Measurements from ENCODE around the gene FBXO11.
"Not testable (repeated sequence)": the region's sequence is repeated elsewhere in the genome, so short reads cannot be mapped to it uniquely, and the experiment has no call there.

- not testable (repeated sequence) for TF ChIP-seq POLR2A (IDR thresholded peaks at IDR 0.05)
- TF ChIP-seq, protein P1, sequence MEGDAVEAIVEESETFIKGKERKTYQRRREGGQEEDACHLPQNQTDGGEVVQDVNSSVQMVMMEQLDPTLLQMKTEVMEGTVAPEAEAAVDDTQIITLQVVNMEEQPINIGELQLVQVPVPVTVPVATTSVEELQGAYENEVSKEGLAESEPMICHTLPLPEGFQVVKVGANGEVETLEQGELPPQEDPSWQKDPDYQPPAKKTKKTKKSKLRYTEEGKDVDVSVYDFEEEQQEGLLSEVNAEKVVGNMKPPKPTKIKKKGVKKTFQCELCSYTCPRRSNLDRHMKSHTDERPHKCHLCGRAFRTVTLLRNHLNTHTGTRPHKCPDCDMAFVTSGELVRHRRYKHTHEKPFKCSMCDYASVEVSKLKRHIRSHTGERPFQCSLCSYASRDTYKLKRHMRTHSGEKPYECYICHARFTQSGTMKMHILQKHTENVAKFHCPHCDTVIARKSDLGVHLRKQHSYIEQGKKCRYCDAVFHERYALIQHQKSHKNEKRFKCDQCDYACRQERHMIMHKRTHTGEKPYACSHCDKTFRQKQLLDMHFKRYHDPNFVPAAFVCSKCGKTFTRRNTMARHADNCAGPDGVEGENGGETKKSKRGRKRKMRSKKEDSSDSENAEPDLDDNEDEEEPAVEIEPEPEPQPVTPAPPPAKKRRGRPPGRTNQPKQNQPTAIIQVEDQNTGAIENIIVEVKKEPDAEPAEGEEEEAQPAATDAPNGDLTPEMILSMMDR (IDR thresholded peaks at IDR 0.05) = not testable (repeated sequence)
Measured at GRCh38 chr2:47897191-47897882, 9.0 kb downstream of the FBXO11 start.

Data from heart left ventricle (tissue), 13 donors.